ENCODE measurements around the gene HYAL2.

Gene HYAL2, protein sequence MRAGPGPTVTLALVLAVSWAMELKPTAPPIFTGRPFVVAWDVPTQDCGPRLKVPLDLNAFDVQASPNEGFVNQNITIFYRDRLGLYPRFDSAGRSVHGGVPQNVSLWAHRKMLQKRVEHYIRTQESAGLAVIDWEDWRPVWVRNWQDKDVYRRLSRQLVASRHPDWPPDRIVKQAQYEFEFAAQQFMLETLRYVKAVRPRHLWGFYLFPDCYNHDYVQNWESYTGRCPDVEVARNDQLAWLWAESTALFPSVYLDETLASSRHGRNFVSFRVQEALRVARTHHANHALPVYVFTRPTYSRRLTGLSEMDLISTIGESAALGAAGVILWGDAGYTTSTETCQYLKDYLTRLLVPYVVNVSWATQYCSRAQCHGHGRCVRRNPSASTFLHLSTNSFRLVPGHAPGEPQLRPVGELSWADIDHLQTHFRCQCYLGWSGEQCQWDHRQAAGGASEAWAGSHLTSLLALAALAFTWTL

DNA sequence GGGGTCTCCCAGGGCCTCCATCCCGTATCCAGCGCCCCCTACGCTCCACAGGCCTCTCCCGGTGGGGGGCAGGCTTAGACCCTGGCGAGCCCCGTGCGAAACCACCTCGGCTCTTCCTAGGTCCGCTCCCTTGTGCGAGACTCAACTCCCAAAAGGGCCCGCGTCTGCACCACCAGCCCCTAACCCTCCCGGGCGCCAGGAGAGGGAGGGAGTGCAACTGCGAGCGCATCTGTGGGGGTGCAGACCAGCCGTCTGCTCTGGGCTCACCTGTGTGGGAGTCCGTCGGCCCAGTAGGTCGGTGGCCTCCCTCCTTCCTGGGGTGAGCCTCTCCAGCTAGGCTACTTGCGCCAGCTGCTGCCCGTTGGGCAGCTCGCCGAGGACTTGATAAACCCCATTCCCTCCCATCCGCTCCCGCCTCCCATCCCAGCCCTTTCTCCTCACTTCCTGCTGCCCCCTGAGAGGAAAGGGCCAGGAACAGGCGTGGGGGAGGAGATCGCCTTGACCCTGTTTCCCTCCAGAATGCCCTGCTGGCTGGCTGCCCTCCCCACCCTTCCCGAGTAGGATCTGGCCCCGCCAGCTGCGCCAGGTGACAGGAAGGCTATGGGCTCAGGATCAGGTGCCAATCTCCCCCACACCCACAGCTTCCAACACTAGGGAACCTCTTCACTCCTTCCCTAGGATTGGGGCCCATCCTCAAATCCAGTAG is at the start of gene HYAL2:
Gene HYAL2, minus strand, starts transcription at position 360 of the 706 bp plus-strand sequence. CDS start 2,256 bp downstream, outside the sequence.
- DNase-seq: no peak

DNA sequence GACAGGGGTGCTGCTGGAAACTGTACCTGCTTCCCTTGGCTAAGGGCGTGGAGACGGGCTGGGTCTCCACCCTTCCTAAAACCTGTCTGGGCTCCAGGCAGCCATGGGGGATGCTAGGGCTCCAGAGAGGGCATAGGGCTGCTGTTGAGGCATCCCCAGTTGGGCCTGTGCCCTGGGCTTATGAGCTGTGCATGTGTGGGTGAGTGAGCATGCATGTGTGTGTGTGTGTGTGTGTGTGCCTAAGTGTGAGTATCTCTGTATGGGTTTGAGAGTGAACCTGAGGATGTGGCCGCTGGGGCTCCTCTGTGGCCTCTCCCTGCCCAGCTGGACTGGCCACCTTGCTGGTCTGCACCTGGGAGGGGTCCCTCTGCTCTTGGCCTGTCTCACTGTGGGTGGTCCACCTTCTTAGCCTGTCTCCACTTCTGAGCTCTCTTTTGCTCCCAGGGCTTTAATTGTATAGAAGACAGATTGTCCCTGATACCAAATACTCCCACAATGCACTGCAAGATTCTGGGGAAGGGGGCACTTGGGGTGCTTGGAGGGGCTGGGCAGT is 48.7 kb upstream of the HYAL2 start:
- DNase-seq: no peak

- peak in 1 of 2 experiments; percentile 19 for DNase-seq
Measured at GRCh38 chr3:50370594-50370993, 48.0 kb upstream of the HYAL2 start.

- DNase-seq: no peak
Measured at GRCh38 chr3:50369012-50369670, 46.6 kb upstream of the HYAL2 start.

DNA sequence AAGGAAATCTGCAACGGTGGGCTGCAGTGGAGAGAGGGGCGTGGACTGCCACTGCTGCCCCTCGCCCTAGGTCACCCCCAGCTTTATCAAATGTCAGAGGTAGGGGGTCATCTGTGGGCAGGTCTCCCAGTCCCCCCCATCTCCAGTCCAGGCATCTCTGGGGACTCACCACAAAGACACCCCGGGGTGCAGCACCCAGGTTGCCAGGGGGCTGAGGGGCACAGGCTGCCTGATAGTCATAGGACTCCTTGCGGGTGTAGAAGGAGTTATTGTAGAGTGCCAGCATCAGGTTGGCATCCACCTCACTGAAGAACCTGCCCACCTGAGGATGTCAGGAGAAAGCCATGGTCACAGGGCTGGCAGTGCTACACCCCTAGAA is 43.3 kb upstream of the HYAL2 start:
- DNase-seq: no peak

- no peak for DNase-seq
Measured at GRCh38 chr3:50365080-50365841, 42.7 kb upstream of the HYAL2 start.

DNA sequence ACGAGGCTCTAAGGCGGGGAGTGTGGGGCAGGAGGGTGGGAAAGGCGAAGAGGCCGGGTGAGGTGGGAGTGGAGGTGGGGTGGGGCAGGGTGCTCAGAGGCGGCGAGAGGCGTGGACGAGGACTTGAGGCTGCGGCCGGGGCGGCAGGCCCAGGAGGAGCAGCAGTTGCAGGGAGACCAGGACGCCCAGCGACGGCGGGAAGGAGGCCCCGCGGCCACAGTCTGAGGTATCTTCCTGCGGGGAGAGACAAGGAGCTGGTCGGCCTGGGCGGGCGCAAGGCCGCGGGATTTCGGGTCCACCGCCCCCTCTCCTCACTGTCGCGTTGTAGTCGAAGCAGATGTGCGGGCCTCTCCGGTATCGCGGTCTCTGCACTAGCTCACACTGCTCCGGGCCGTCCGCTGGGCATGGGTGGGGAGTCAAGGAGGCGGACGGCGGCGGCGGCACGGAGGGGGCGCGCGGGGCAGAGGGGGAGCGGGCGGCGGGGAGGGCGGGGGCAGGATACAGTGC is 42.1 kb upstream of the HYAL2 start:
- DNase-seq: no peak

GRCh38 chr3:50359760-50360110 is 37.2 kb upstream of the HYAL2 start:
- no peak for DNase-seq

GRCh38 chr3:50358911-50359759 is 36.6 kb upstream of the HYAL2 start, which contains the start of gene TMEM115:
TSS of gene TMEM115 (minus strand) at chr3:50359521. CDS start at chr3:50359063, 458 bp downstream.
- peak; percentile 84 to 94 for DNase-seq

DNA sequence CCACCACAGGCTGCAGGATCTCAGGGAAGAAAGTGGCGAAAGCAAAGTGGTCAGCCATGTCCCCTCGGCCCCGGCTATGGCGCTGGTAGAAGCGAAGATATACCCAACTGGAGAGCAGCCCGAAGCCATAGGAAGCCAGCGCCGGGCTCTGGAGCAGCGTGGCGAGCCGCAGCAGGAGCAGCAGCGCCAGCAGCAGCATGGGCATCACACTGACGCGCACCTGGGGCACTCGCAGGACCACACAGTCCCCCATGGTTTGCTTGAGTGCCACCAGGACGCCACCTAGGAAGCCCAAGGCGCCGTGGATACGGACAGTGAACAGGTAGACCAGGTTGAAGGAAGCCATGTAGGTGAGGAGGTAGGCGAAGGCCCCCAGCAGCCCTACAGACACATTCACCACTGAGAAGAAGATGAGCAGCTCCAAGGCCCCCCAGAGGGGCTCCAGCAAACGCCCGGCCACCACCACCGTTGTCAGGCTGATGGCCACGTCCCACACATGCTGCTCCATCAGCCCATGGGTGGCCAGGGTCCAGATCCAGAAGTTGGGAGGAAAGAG is 35.9 kb upstream of the HYAL2 start:
- DNase-seq: no peak

GRCh38 chr3:50357481-50357880 is 34.9 kb upstream of the HYAL2 start:
- no peak for DNase-seq

- no peak for DNase-seq
Measured at GRCh38 chr3:50356553-50356952, 34.0 kb upstream of the HYAL2 start.

GRCh38 chr3:50355829-50356552 is 33.4 kb upstream of the HYAL2 start:
- no peak for DNase-seq

GRCh38 chr3:50354850-50355249 is 32.3 kb upstream of the HYAL2 start:
- no peak for DNase-seq

DNA sequence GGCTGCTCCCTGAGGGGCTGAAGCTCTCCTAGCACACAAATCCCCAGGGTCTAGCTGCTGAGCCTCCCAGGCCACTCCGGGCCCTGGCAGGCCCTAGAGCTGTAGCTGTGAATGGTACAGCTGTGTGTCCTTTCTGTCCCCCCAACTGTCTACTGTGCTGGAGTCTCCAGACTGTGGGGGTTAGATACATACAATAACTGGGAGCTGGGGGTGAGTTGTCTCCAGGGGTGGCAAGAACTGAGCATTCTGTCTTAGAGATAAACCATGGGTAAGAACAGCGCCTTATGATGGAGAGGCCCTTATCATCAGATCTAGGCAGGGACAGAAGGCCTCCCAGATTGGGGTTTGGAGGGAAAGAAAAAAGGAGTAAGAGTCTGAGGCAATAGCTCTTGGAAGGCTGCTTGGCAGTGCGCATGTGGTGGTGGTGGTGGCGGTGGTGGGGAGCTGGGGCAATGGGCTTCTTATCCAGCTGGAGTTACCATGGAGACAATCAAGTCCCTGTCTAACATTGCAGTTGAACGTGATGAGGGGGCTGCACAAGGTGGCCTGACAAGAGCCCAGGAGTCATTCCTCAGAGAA is 31.7 kb upstream of the HYAL2 start:
- no peak for DNase-seq

- DNase-seq: no peak
Measured at GRCh38 chr3:50353245-50354004, 30.9 kb upstream of the HYAL2 start.

DNA sequence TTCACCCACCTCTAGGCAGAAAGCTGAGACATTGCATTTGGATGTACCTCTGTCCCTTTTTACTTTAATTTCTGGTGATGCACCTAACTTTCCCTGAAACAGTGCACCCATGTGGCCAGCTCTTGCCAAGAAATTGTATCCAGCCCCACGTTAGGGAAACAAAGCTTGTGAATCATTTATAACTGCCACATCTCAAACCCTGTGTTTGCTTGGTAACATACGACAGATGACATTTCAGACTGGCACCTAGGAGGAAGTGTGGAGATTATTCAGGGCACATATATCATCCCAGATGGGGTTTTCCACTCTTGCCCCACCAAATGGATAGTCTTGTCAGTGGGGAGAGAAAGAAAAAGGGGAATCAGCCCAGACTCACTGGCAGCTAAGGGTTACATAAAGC is 30.2 kb upstream of the HYAL2 start:
- no peak for DNase-seq

- DNase-seq: no peak
Measured at GRCh38 chr3:50351323-50351697, 28.8 kb upstream of the HYAL2 start.
